Measurements from ENCODE around the gene ST7. TPM values are rescaled to one million over a fixed set of nuclear protein-coding genes. Genes with fewer than 3 reads are reported as not detected.

The ST7 gene
- total and polyA plus RNA-seq, 2 experiments from 2014 or later = 9.9 to 18.3 TPM

DNA sequence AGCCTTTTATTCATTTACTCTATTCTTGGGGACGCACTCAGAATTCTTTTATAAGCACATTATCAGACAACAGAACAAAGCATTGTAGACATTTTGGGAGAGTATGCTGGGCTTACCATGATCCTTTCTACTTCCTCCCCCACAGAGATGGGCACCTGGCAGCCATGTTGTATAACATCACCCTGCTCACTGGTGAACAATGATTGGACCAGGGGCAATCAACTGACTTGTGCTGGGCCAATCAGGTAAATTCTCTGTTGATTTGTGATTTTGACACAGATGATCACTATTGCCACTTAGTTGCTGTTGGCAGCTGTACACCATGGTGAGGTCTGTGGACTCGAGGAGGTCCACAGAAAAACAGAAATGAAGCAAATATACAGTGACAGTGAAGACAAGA lies 325.9 kb downstream of the ST7 start (continued):
- TF ChIP-seq, protein P1, sequence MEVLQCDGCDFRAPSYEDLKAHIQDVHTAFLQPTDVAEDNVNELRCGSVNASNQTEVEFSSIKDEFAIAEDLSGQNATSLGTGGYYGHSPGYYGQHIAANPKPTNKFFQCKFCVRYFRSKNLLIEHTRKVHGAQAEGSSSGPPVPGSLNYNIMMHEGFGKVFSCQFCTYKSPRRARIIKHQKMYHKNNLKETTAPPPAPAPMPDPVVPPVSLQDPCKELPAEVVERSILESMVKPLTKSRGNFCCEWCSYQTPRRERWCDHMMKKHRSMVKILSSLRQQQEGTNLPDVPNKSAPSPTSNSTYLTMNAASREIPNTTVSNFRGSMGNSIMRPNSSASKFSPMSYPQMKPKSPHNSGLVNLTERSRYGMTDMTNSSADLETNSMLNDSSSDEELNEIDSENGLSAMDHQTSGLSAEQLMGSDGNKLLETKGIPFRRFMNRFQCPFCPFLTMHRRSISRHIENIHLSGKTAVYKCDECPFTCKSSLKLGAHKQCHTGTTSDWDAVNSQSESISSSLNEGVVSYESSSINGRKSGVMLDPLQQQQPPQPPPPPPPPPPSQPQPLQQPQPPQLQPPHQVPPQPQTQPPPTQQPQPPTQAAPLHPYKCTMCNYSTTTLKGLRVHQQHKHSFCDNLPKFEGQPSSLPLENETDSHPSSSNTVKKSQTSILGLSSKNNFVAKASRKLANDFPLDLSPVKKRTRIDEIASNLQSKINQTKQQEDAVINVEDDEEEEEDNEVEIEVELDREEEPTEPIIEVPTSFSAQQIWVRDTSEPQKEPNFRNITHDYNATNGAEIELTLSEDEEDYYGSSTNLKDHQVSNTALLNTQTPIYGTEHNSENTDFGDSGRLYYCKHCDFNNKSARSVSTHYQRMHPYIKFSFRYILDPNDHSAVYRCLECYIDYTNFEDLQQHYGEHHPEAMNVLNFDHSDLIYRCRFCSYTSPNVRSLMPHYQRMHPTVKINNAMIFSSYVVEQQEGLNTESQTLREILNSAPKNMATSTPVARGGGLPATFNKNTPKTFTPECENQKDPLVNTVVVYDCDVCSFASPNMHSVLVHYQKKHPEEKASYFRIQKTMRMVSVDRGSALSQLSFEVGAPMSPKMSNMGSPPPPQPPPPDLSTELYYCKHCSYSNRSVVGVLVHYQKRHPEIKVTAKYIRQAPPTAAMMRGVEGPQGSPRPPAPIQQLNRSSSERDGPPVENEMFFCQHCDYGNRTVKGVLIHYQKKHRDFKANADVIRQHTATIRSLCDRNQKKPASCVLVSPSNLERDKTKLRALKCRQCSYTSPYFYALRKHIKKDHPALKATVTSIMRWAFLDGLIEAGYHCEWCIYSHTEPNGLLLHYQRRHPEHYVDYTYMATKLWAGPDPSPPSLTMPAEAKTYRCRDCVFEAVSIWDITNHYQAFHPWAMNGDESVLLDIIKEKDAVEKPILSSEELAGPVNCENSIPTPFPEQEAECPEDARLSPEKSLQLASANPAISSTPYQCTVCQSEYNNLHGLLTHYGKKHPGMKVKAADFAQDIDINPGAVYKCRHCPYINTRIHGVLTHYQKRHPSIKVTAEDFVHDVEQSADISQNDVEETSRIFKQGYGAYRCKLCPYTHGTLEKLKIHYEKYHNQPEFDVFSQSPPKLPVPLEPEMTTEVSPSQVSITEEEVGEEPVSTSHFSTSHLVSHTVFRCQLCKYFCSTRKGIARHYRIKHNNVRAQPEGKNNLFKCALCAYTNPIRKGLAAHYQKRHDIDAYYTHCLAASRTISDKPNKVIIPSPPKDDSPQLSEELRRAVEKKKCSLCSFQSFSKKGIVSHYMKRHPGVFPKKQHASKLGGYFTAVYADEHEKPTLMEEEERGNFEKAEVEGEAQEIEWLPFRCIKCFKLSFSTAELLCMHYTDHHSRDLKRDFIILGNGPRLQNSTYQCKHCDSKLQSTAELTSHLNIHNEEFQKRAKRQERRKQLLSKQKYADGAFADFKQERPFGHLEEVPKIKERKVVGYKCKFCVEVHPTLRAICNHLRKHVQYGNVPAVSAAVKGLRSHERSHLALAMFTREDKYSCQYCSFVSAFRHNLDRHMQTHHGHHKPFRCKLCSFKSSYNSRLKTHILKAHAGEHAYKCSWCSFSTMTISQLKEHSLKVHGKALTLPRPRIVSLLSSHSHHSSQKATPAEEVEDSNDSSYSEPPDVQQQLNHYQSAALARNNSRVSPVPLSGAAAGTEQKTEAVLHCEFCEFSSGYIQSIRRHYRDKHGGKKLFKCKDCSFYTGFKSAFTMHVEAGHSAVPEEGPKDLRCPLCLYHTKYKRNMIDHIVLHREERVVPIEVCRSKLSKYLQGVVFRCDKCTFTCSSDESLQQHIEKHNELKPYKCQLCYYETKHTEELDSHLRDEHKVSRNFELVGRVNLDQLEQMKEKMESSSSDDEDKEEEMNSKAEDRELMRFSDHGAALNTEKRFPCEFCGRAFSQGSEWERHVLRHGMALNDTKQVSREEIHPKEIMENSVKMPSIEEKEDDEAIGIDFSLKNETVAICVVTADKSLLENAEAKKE (CRISPR knock-in tag; IDR thresholded peaks at IDR 0.05) = no peak
- TF ChIP-seq ZNF331 (CRISPR knock-in tag; IDR thresholded peaks at IDR 0.05; ENCODE audit: low read depth) (no peak), POLR2AphosphoS5 (IDR thresholded peaks at IDR 0.05; ENCODE audit: low read depth) (no peak), EZH2 (IDR thresholded peaks at IDR 0.05; ENCODE audit: low read depth, unreplicated experiment) (no peak), STAT1 (IDR thresholded peaks at IDR 0.05; ENCODE audit: unreplicated experiment) (no peak), EZH2phosphoT487 (IDR thresholded peaks at IDR 0.05; ENCODE audit: unreplicated experiment) (no peak)

Small RNA genes within 50 kb of the gene (microRNA-seq; reads per million reads assigned to microRNA genes)
- not detected for gene MIR6132

Small RNA genes within 50 kb of the gene (small RNA-seq; reads per million reads assigned to genes)
- gene AC002542.1 (ENCODE audit: low replicate concordance) (not detected), gene MTCYBP6 (ENCODE audit: low replicate concordance) (not detected), gene RF00019 (ENCODE audit: low replicate concordance) (not detected), gene RF02179 (ENCODE audit: low replicate concordance) (not detected), gene RF02180 (ENCODE audit: low replicate concordance) (not detected), gene RF02181 (ENCODE audit: low replicate concordance) (not detected), gene RF02183 (ENCODE audit: low replicate concordance) (not detected), gene RF02184 (ENCODE audit: low replicate concordance) (not detected), gene RF02185 (ENCODE audit: low replicate concordance) (not detected), gene RF02188 (ENCODE audit: low replicate concordance) (not detected), gene RNA5SP239 (ENCODE audit: low replicate concordance) (not detected)

Other genes with a start within 250 kb of the ST7 start
- gene CAPZA2, start 90.9 kb upstream of the ST7 start, total RNA-seq (2014; rRNA removed; shearing (Covaris generic)) = 106 and 141 TPM in 2 replicates
- gene CAPZA2, start 90.9 kb upstream of the ST7 start, polyA plus RNA-seq (2016; fragmentation: Nextera tagmentation; extraction: Ambion mirVana) = 49.1 and 49.9 TPM in 2 replicates